ENCODE results near the gene SLC25A13. TPM values are rescaled to one million over a fixed set of nuclear protein-coding genes. Genes with fewer than 3 reads are reported as not detected.
A peak's percentile ranks its signal among the peaks of the same experiment; 100 is the strongest.

Gene SLC25A13
- total and polyA plus RNA-seq, 2 experiments from 2014 or later, result 32.0 to 37.5 TPM

DNA sequence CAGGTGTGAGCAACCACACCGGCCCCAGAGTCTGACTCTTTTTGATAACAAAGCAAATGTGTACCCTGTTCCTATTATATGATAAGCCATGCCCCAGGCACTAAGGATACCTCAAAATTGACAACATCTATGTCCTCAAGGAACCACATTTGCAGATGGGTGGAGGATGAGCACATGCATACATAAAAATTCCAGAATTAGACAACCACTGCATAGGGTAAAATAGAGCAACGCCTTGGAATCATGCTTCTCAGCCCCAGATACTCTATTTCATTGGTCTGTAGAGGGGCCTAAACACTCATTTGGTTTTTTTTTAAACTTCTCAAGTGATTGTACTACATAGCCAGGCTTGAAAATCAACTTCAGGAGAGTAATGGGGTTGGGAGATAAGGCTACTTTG, 78.7 kb downstream of the SLC25A13 start:
- no peaks in the 10 kb centered on the region for H3K9me3 ChIP-seq (ENCODE audit: low read depth)
- TF ChIP-seq, protein P1, sequence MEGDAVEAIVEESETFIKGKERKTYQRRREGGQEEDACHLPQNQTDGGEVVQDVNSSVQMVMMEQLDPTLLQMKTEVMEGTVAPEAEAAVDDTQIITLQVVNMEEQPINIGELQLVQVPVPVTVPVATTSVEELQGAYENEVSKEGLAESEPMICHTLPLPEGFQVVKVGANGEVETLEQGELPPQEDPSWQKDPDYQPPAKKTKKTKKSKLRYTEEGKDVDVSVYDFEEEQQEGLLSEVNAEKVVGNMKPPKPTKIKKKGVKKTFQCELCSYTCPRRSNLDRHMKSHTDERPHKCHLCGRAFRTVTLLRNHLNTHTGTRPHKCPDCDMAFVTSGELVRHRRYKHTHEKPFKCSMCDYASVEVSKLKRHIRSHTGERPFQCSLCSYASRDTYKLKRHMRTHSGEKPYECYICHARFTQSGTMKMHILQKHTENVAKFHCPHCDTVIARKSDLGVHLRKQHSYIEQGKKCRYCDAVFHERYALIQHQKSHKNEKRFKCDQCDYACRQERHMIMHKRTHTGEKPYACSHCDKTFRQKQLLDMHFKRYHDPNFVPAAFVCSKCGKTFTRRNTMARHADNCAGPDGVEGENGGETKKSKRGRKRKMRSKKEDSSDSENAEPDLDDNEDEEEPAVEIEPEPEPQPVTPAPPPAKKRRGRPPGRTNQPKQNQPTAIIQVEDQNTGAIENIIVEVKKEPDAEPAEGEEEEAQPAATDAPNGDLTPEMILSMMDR (IDR thresholded peaks at IDR 0.05; ENCODE audit: low read depth, low read length), result no peak
- H3K27me3 ChIP-seq, result no peaks in the 10 kb centered on the region
- no peak overlapping the region for H3K4me3 ChIP-seq
- H3K27ac ChIP-seq, result no peak overlapping the region
- no peaks in the 10 kb centered on the region for H3K36me3 ChIP-seq
- H3K4me1 ChIP-seq (ENCODE audit: low read depth), result no peaks in the 10 kb centered on the region
- DNase-seq (ENCODE audit: low read depth in 1 of 2, low spot score in 1 of 2), result no peak

DNA sequence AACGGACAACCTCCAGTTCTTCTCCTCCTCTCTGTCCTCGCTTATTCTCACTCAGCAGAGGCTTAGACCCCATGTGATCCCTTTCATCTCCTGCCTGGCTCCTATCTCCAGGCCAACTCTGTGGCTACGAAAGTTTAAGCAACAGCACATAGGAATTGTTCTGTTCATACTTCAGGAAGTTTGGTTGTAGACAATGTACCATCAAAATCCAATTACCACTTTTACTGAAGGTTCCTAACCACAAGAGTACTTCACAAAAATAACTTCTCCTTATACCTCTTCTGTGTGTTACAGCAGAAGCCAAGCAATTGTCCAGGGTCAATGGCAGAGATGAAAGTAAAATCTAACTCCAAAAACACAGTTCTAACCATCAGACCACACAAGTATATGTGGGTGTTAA, 80.0 kb downstream of the SLC25A13 start:
- H3K9me3 ChIP-seq (ENCODE audit: low read depth), result no peaks in the 10 kb centered on the region
- no peak overlapping the region for H3K27ac ChIP-seq
- peak in 1 of 2 donors; percentile 24 for DNase-seq (ENCODE audit: low read depth in 1 of 2, low spot score in 1 of 2)
- no peaks in the 10 kb centered on the region for H3K36me3 ChIP-seq
- H3K4me1 ChIP-seq (ENCODE audit: low read depth), result no peaks in the 10 kb centered on the region
- TF ChIP-seq, protein P1 (IDR thresholded peaks at IDR 0.05; ENCODE audit: low read depth, low read length), result no peak
- H3K4me3 ChIP-seq, result no peak overlapping the region
- H3K27me3 ChIP-seq, result no peaks in the 10 kb centered on the region

DNA sequence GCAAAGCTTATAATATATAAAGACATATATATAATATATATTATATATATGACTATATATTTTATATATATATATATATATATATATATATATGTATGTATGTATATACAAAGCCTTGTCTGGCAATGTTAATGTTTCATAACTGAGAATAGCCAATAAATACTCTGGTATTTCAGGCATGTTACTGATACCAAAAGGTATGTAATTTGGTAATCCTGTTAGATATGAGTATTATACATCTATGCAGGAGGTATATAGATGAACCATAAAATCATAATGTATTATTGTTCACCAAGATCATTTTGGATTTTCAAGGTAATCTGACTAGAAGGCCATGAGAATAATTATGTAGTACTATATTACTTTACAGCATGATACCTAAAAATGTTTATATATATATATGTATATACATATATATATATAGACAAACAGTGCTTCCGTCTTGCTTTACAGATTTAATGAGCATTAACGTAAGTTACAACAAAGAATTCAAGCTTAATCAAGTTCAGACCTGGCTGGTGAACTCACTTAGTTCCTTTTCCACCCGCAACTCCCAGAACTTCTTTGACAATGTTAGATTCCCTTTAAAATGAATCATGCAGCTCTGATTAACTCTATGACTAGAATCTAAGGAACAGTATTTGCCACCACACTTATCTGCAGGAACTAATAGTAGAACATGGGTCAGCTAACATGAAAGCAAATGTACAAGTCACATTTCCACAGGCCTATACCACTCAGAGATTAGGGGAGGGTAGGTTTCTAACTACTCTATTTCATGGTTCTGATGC, 82.7 kb downstream of the SLC25A13 start:
- H3K27me3 ChIP-seq, result no peaks in the 10 kb centered on the region
- H3K4me3 ChIP-seq, result no peak overlapping the region
- peaks cover 5% of the 10 kb centered on the region for H3K4me1 ChIP-seq (ENCODE audit: low read depth)
- DNase-seq (ENCODE audit: low read depth in 1 of 2, low spot score in 1 of 2), result peak in 1 of 2 donors; percentile 34
- TF ChIP-seq, protein P1 (IDR thresholded peaks at IDR 0.05; ENCODE audit: low read depth, low read length), result no peak
- no peaks in the 10 kb centered on the region for H3K9me3 ChIP-seq (ENCODE audit: low read depth)
- no peak overlapping the region for H3K27ac ChIP-seq
- H3K36me3 ChIP-seq, result no peaks in the 10 kb centered on the region

DNA sequence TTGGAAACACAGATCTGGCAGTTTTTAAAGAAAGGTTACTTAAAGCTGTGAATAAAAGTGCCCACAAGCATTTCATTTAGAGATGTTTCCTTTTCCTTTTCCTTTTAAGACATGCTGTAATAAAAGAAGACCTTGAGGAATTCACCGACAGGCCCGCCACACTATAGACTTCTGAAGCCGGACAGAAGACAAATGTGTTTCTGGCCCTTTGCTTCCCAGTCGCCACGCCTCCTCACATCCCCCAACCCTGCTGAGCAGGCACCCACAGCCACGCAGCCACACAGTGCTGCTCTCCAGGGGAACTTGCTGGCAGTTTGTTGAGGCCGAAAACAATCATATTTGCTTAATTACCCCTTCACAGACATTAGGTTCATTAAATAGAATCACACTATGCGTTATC, 83.4 kb downstream of the SLC25A13 start:
- no peak overlapping the region for H3K27ac ChIP-seq
- DNase-seq (ENCODE audit: low read depth in 1 of 2, low spot score in 1 of 2), result peak in 1 of 2 donors; percentile 14
- TF ChIP-seq, protein P1 (IDR thresholded peaks at IDR 0.05; ENCODE audit: low read depth, low read length), result no peak

DNA sequence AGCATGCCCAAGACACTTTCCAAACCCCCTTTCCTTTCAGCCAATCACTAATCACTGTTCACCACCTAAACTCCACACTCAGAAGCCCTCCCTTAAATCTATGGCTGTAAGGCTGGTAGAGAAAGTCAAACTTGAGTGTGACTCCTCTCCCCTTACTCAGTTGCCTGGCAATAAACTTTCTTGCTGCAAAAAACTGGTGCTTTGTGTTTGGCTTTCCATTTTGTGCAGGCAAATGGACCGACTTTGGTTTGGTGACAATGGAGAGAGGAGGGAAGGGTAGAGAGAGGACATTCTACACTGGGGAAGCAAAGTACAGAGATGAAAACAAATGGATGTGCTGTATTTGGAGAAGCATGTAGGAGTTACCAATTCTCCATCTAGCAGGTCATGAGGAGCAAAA, 84.9 kb downstream of the SLC25A13 start:
- H3K27ac ChIP-seq, result no peak overlapping the region
- peaks cover 5% of the 10 kb centered on the region for H3K4me1 ChIP-seq (ENCODE audit: low read depth)
- TF ChIP-seq, protein P1 (IDR thresholded peaks at IDR 0.05; ENCODE audit: low read depth, low read length), result no peak
- H3K9me3 ChIP-seq (ENCODE audit: low read depth), result no peaks in the 10 kb centered on the region
- H3K4me3 ChIP-seq, result no peak overlapping the region
- H3K27me3 ChIP-seq, result no peaks in the 10 kb centered on the region
- peaks cover 3% of the 10 kb centered on the region for H3K36me3 ChIP-seq
- no peak for DNase-seq (ENCODE audit: low read depth in 1 of 2, low spot score in 1 of 2)

More for the DNA sequence above, 83.4 kb downstream of the SLC25A13 start:
- no peaks in the 10 kb centered on the region for H3K27me3 ChIP-seq
- peaks cover 3% of the 10 kb centered on the region for H3K36me3 ChIP-seq
- H3K4me3 ChIP-seq, result no peak overlapping the region
- no peaks in the 10 kb centered on the region for H3K9me3 ChIP-seq (ENCODE audit: low read depth)
- H3K4me1 ChIP-seq (ENCODE audit: low read depth), result peaks cover 5% of the 10 kb centered on the region

Measured in cardiac muscle cell (in vitro differentiated cells and primary cell).